Stimulated activated CD8-positive, alpha-beta memory T cell treated with anti-CD3 and anti-CD28 coated beads, Interleukin-4, amount 100 ng/mL, for 24 hours (primary cell): Measurements from ENCODE around the gene UBE2I.
"Not testable (repeated sequence)": the region's sequence is repeated elsewhere in the genome, so short reads cannot be mapped to it uniquely, and the experiment has no call there.

Experiments used
- DNase-seq: peaks from one replicate; pipeline ENCODE4 v3.0.0-alpha.2; 2020; ENCODE audit warnings: low read depth

Gene UBE2I

GRCh38 chr16:1277617-1278282 lies 31.7 kb upstream of the UBE2I start:
- DNase-seq: no peak

GRCh38 chr16:1278477-1278876 lies 31.0 kb upstream of the UBE2I start:
- DNase-seq: no peak

- no peak for DNase-seq
Observed at GRCh38 chr16:1279081-1279944, 30.1 kb upstream of the UBE2I start.

GRCh38 chr16:1279945-1280589 lies 29.4 kb upstream of the UBE2I start:
- DNase-seq: no peak

- no peak for DNase-seq
Observed at GRCh38 chr16:1280783-1281182, 28.7 kb upstream of the UBE2I start.

GRCh38 chr16:1281517-1281916 lies 27.9 kb upstream of the UBE2I start:
- DNase-seq: no peak

- no peak for DNase-seq
Observed at GRCh38 chr16:1282324-1282973, 27.0 kb upstream of the UBE2I start.

GRCh38 chr16:1283296-1283695 lies 26.1 kb upstream of the UBE2I start:
- DNase-seq: no peak

GRCh38 chr16:1283996-1284616 lies 25.3 kb upstream of the UBE2I start:
- DNase-seq: no peak

- no peak for DNase-seq
Observed at GRCh38 chr16:1285669-1286512, 23.5 kb upstream of the UBE2I start.

- DNase-seq: no peak
Observed at GRCh38 chr16:1286513-1287094, 22.8 kb upstream of the UBE2I start.

- DNase-seq: no peak
Observed at GRCh38 chr16:1287982-1288670, 21.3 kb upstream of the UBE2I start.

- no peak for DNase-seq
Observed at GRCh38 chr16:1288813-1289476, 20.5 kb upstream of the UBE2I start.

GRCh38 chr16:1289477-1289866 lies 20.0 kb upstream of the UBE2I start:
- DNase-seq: no peak

GRCh38 chr16:1290063-1290501 lies 19.4 kb upstream of the UBE2I start:
- DNase-seq: no peak

GRCh38 chr16:1290860-1291575 lies 18.4 kb upstream of the UBE2I start:
- no peak for DNase-seq

- DNase-seq: no peak
Observed at GRCh38 chr16:1291576-1291974, 17.9 kb upstream of the UBE2I start.

GRCh38 chr16:1292208-1292607 lies 17.2 kb upstream of the UBE2I start:
- not testable (repeated sequence) for DNase-seq

- DNase-seq: not testable (repeated sequence)
Observed at GRCh38 chr16:1292808-1293207, 16.6 kb upstream of the UBE2I start.
